ENCODE measurements around the gene PTPRD.

Gene PTPRD

DNA sequence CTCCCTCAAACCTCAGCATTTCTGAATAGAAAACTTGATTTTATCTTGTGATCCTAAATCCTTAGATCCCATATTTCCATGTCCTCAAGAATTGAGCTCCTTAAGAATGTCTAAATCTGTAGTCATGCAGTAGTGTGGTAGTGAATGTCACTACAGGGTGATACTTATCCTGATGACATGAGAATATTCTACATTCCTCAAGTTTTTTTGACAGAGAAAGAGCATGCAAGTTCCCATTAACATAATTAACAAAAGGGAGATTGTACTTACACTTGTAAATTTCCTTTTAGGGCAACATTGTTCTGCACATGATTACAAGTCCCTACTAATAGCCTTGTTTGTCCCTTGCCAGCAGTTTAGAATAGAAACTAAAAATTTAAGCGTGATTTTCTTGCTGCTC is 352.3 kb downstream of the PTPRD start:
- H3K9me3 ChIP-seq (ENCODE audit: control insufficient read depth, insufficient read depth, low read length), result peaks cover 8% of the 10 kb centered on the region
- H3K4me1 ChIP-seq (ENCODE audit: control insufficient read depth, insufficient read depth, low read length), result no peaks in the 10 kb centered on the region
- no peaks in the 10 kb centered on the region for H3K27me3 ChIP-seq (ENCODE audit: control insufficient read depth, insufficient read depth, low read length)
- H3K9ac ChIP-seq (ENCODE audit: low read depth, low read length), result no peak overlapping the region
- no peak overlapping the region for H3K4me3 ChIP-seq (ENCODE audit: low read depth, low read length)
- no peaks in the 10 kb centered on the region for H3K36me3 ChIP-seq (ENCODE audit: control insufficient read depth, insufficient read depth, low read length)

DNA sequence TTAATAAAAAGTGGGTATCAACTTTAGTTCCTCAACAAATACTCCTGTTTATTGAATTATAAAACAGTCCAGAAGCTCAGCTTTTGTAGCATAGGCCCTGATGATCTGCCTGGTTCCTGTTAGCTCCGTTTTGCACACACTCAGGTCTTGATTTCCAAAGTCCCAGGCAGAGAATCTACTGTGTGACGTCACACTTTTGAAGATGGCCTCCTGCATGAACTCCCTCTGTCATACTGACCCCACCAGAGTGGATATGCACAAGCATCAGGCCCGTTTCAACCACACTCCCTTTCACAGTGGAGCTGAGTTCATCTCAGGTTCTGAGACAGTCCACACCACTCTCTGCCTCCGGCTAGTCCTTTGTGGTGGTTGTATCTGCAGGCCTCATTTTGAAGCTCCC is 353.1 kb downstream of the PTPRD start:
- Histone ChIP-seq H3K4me3 (ENCODE audit: low read depth, low read length) (no peak overlapping the region), H3K9me3 (ENCODE audit: control insufficient read depth, insufficient read depth, low read length) (peaks cover 8% of the 10 kb centered on the region), H3K27me3 (ENCODE audit: control insufficient read depth, insufficient read depth, low read length) (no peaks in the 10 kb centered on the region), H3K36me3 (ENCODE audit: control insufficient read depth, insufficient read depth, low read length) (no peaks in the 10 kb centered on the region), H3K9ac (ENCODE audit: low read depth, low read length) (no peak overlapping the region), H3K4me1 (ENCODE audit: control insufficient read depth, insufficient read depth, low read length) (no peaks in the 10 kb centered on the region)

DNA sequence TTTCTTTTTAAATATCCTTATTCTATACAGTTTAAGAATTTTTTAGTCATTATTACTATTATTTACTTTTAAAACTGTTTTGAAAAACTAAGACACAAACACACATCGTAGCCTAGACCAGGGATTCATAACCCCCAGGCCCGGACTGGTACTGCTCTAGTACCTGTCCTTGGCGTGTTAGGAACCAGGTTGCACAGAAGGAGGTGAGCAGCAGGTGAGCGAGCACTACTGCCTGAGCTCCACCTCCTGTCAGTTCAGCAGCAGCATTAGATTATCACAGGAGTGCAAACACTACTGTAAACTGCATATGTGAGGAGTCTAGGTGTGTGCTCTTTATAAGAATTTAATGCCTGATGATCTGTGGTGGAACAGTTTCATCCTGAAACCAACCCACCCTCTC is 357.0 kb downstream of the PTPRD start:
- H3K4me1 ChIP-seq (ENCODE audit: control insufficient read depth, insufficient read depth, low read length), result no peaks in the 10 kb centered on the region
- H3K27me3 ChIP-seq (ENCODE audit: control insufficient read depth, insufficient read depth, low read length), result no peaks in the 10 kb centered on the region
- H3K36me3 ChIP-seq (ENCODE audit: control insufficient read depth, insufficient read depth, low read length), result no peaks in the 10 kb centered on the region

DNA sequence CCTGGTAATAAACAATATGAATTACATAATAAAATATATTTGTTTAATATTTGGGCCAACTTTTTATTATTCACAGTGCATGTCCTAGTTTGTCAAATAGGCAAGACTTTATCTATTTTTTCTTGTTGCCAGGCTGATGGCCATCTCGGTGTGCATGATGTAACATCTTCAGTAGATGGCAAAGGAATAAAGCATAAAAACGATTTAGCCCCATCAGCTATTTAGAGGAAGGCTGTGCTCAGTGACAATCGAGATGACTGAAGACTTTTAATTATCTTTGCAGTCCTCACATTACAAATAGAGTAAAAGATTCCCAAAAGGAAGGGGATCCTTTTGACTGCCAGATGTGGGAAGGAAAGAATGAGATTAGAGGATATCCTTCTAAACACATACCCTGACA is 358.5 kb downstream of the PTPRD start:
- Histone ChIP-seq H3K27me3 (ENCODE audit: control insufficient read depth, insufficient read depth, low read length) (no peaks in the 10 kb centered on the region), H3K4me1 (ENCODE audit: control insufficient read depth, insufficient read depth, low read length) (no peaks in the 10 kb centered on the region), H3K36me3 (ENCODE audit: control insufficient read depth, insufficient read depth, low read length) (no peaks in the 10 kb centered on the region), H3K4me3 (ENCODE audit: low read depth, low read length) (no peak overlapping the region), H3K9me3 (ENCODE audit: control insufficient read depth, insufficient read depth, low read length) (no peaks in the 10 kb centered on the region), H3K9ac (ENCODE audit: low read depth, low read length) (no peak overlapping the region)

More for the DNA sequence above, 357.0 kb downstream of the PTPRD start:
- Histone ChIP-seq H3K9ac (ENCODE audit: low read depth, low read length) (no peak overlapping the region), H3K9me3 (ENCODE audit: control insufficient read depth, insufficient read depth, low read length) (no peaks in the 10 kb centered on the region), H3K4me3 (ENCODE audit: low read depth, low read length) (no peak overlapping the region)

DNA sequence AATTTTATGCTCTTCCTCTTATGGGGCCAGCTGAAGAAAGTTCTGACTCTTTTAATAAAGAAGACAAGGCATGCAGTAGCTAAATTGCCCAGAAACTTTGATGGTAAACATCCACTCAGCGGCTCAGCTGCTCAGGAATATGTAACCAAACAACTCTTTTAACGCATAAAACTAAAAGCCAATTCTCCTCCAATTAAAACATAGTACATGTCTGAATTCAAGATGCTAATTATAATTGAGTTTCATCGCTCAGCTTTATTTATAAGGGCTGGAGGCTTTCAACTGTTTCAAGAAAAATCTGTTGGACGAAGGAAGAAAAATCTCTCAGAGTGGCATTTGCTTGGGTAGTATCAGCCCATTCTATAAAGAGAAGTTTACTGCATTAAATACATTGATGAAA is 359.5 kb downstream of the PTPRD start:
- no peak overlapping the region for H3K9ac ChIP-seq (ENCODE audit: low read depth, low read length)
- H3K9me3 ChIP-seq (ENCODE audit: control insufficient read depth, insufficient read depth, low read length), result no peaks in the 10 kb centered on the region
- no peaks in the 10 kb centered on the region for H3K4me1 ChIP-seq (ENCODE audit: control insufficient read depth, insufficient read depth, low read length)
- no peak overlapping the region for H3K4me3 ChIP-seq (ENCODE audit: low read depth, low read length)
- H3K27me3 ChIP-seq (ENCODE audit: control insufficient read depth, insufficient read depth, low read length), result no peaks in the 10 kb centered on the region
- H3K36me3 ChIP-seq (ENCODE audit: control insufficient read depth, insufficient read depth, low read length), result no peaks in the 10 kb centered on the region

DNA sequence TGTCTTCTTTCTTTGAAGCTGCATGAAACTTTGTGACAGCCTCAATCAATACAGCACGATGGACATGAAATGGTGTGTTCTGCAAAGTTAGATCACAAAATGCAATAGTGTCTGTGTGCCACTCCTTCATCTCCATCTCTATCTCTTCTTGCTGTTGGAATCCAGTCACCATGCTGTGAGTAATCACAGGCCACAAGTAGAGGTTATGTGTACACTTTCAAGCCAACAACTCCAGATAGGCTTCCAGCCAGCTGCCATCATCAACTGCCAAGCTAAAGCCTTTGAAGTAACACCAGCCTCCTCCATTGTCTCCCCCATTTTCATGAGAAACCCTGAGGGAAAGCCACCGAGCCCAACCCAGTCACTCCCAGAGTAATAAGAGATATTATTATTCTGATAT is 360.6 kb downstream of the PTPRD start:
- Histone ChIP-seq H3K27me3 (ENCODE audit: control insufficient read depth, insufficient read depth, low read length) (no peaks in the 10 kb centered on the region), H3K9ac (ENCODE audit: low read depth, low read length) (no peak overlapping the region), H3K4me3 (ENCODE audit: low read depth, low read length) (no peak overlapping the region), H3K4me1 (ENCODE audit: control insufficient read depth, insufficient read depth, low read length) (no peaks in the 10 kb centered on the region), H3K9me3 (ENCODE audit: control insufficient read depth, insufficient read depth, low read length) (no peaks in the 10 kb centered on the region), H3K36me3 (ENCODE audit: control insufficient read depth, insufficient read depth, low read length) (no peaks in the 10 kb centered on the region)

DNA sequence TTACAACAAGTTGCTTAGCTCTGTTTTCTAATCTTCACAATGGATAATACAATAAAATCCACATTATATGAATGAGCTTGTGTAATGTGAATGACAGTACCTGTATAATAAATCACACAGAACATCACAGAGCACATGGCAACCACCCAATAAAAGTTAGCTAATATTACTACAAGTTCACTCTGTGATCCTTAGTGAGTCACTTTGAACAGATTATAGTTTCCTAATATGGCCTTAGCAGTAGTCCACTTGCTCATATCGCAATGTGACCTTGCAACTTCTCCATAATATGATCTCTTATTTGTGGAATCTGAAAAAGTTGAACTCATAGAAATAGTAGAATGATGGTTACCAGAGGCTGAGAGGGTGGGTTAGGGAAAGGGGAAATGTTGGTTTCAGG is 361.3 kb downstream of the PTPRD start:
- H3K9ac ChIP-seq (ENCODE audit: low read depth, low read length), result no peak overlapping the region
- no peaks in the 10 kb centered on the region for H3K4me1 ChIP-seq (ENCODE audit: control insufficient read depth, insufficient read depth, low read length)
- H3K4me3 ChIP-seq (ENCODE audit: low read depth, low read length), result no peak overlapping the region
- no peaks in the 10 kb centered on the region for H3K27me3 ChIP-seq (ENCODE audit: control insufficient read depth, insufficient read depth, low read length)
- H3K9me3 ChIP-seq (ENCODE audit: control insufficient read depth, insufficient read depth, low read length), result no peaks in the 10 kb centered on the region
- H3K36me3 ChIP-seq (ENCODE audit: control insufficient read depth, insufficient read depth, low read length), result no peaks in the 10 kb centered on the region

DNA sequence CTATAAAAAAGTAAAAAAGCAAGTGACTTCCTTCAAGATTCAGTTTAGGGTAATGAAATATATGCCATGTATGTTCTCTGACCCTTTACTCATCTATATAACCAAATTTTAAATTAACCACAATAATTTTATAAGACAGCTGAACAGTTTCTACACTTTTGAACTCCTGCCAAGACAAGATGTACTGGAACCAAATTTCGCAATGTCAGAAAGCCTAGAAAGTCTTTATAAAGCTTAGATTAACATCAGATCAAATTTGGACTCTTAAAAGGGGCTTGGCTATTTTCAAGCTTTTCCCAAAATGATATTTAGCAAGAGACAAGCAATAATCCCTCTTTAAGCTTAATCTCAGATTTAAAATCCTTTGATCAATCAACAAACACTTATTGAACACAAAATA is 362.6 kb downstream of the PTPRD start:
- no peaks in the 10 kb centered on the region for H3K4me1 ChIP-seq (ENCODE audit: control insufficient read depth, insufficient read depth, low read length)
- no peaks in the 10 kb centered on the region for H3K9me3 ChIP-seq (ENCODE audit: control insufficient read depth, insufficient read depth, low read length)
- H3K4me3 ChIP-seq (ENCODE audit: low read depth, low read length), result no peak overlapping the region
- H3K9ac ChIP-seq (ENCODE audit: low read depth, low read length), result no peak overlapping the region
- no peaks in the 10 kb centered on the region for H3K36me3 ChIP-seq (ENCODE audit: control insufficient read depth, insufficient read depth, low read length)
- no peaks in the 10 kb centered on the region for H3K27me3 ChIP-seq (ENCODE audit: control insufficient read depth, insufficient read depth, low read length)

DNA sequence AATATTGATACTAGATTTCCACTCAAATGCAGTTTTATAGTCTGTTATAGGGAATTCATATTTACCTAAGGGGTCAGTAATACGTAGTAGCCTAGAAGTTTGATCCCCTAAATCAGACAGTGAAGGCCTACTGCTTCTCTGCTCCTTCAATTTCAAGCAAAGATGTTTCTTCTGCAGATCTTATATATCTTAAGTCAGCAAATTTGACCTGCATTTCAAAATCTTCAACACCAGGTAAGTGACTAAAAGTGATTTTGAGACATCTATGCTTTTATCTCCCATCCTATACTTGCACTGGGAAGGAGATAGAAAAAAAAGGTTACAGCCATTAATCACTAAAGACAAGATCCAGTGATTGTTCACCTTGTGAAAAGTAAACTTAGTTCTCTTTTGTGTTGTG is 363.9 kb downstream of the PTPRD start:
- no peaks in the 10 kb centered on the region for H3K27me3 ChIP-seq (ENCODE audit: control insufficient read depth, insufficient read depth, low read length)
- no peaks in the 10 kb centered on the region for H3K4me1 ChIP-seq (ENCODE audit: control insufficient read depth, insufficient read depth, low read length)
- H3K36me3 ChIP-seq (ENCODE audit: control insufficient read depth, insufficient read depth, low read length), result no peaks in the 10 kb centered on the region
- H3K9me3 ChIP-seq (ENCODE audit: control insufficient read depth, insufficient read depth, low read length), result no peaks in the 10 kb centered on the region
- H3K4me3 ChIP-seq (ENCODE audit: low read depth, low read length), result no peak overlapping the region
- H3K9ac ChIP-seq (ENCODE audit: low read depth, low read length), result no peak overlapping the region

DNA sequence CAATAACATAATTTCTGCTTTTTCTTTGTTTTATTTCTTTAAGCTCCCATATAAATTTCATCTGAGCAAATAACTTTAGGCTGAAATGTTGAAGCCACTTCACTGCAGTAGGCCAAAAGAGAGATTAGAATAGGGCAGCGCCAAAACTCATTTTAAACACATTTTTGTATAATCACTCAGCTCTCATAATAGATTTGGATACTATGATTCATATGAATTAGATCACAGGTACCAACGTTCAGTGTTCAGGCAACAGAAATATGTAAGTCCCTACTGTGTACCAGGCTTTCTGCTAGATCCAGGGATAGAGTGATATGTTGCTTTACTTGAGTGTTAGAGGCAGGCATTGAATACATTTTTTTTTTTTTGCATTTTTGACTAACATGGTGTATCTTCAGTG is 370.5 kb downstream of the PTPRD start:
- no peaks in the 10 kb centered on the region for H3K4me1 ChIP-seq (ENCODE audit: control insufficient read depth, insufficient read depth, low read length)
- no peak overlapping the region for H3K4me3 ChIP-seq (ENCODE audit: low read depth, low read length)
- H3K9ac ChIP-seq (ENCODE audit: low read depth, low read length), result no peak overlapping the region
- no peaks in the 10 kb centered on the region for H3K9me3 ChIP-seq (ENCODE audit: control insufficient read depth, insufficient read depth, low read length)
- H3K36me3 ChIP-seq (ENCODE audit: control insufficient read depth, insufficient read depth, low read length), result no peaks in the 10 kb centered on the region
- no peaks in the 10 kb centered on the region for H3K27me3 ChIP-seq (ENCODE audit: control insufficient read depth, insufficient read depth, low read length)

DNA sequence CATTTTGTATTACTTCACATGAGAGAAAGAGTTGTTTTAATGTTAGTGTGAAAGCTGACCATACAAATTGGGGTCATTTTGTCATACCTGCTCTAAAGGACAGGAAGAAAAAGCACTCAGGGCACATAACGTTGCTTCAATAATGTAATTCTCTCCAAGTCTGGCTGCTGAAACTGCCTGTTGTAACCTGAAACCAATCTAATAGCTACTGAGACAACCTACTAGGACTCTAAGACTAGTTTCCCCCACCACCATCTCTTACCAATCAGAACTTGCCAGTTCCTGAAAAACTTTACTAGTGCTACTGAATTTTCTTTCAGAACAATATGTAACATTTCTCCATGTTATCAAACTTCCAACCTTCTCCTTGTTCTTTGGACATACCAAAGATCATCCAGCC is 374.7 kb downstream of the PTPRD start:
- H3K9me3 ChIP-seq (ENCODE audit: control insufficient read depth, insufficient read depth, low read length), result no peaks in the 10 kb centered on the region
- H3K4me3 ChIP-seq (ENCODE audit: low read depth, low read length), result no peak overlapping the region
- H3K27me3 ChIP-seq (ENCODE audit: control insufficient read depth, insufficient read depth, low read length), result no peaks in the 10 kb centered on the region
- peaks cover 3% of the 10 kb centered on the region for H3K4me1 ChIP-seq (ENCODE audit: control insufficient read depth, insufficient read depth, low read length)
- no peak overlapping the region for H3K9ac ChIP-seq (ENCODE audit: low read depth, low read length)
- H3K36me3 ChIP-seq (ENCODE audit: control insufficient read depth, insufficient read depth, low read length), result no peaks in the 10 kb centered on the region

DNA sequence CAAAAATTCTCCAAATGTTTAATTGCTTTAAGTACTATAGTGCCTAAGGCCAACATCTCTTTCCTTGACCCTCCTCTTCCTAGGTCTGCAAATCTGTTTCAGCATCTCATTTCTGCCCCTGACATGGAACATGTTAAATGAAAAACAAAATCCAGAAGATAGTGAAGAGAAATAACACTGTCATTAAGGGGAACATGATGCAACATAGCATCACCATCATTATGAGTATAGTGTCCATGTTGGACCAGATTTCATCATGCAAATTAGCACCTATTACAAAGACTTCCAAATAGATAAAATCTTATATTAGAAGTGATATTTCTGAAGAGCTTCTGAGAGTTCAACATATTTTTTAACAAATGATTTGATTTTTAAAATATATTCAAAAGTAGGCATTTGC is 375.2 kb downstream of the PTPRD start:
- no peaks in the 10 kb centered on the region for H3K36me3 ChIP-seq (ENCODE audit: control insufficient read depth, insufficient read depth, low read length)
- H3K27me3 ChIP-seq (ENCODE audit: control insufficient read depth, insufficient read depth, low read length), result no peaks in the 10 kb centered on the region
- no peaks in the 10 kb centered on the region for H3K9me3 ChIP-seq (ENCODE audit: control insufficient read depth, insufficient read depth, low read length)
- peaks cover 8% of the 10 kb centered on the region for H3K4me1 ChIP-seq (ENCODE audit: control insufficient read depth, insufficient read depth, low read length)
- H3K9ac ChIP-seq (ENCODE audit: low read depth, low read length), result no peak overlapping the region
- no peak overlapping the region for H3K4me3 ChIP-seq (ENCODE audit: low read depth, low read length)

DNA sequence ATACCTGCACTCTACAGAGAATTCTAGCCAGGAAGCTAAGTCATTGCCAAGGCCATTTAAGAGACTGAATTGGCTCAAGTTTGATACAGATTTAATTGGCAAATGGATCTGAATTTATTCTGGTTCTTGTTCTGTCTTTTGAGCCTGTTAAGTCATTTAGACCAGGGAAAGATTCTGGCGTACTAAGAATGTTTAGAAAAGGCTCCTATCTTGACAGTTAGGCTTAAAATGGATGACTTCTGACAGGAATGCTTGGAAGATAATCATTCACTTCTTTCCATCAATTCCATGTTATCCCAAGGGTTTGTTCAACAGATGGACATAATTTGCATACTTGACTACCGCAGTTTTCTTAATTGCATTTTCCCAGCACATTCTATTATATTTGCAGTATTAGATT is 376.6 kb downstream of the PTPRD start:
- no peaks in the 10 kb centered on the region for H3K27me3 ChIP-seq (ENCODE audit: control insufficient read depth, insufficient read depth, low read length)

More for the DNA sequence above, 376.6 kb downstream of the PTPRD start:
- H3K4me3 ChIP-seq (ENCODE audit: low read depth, low read length), result no peak overlapping the region
- no peak overlapping the region for H3K9ac ChIP-seq (ENCODE audit: low read depth, low read length)
- peaks cover 9% of the 10 kb centered on the region for H3K4me1 ChIP-seq (ENCODE audit: control insufficient read depth, insufficient read depth, low read length)
- no peaks in the 10 kb centered on the region for H3K36me3 ChIP-seq (ENCODE audit: control insufficient read depth, insufficient read depth, low read length)
- no peaks in the 10 kb centered on the region for H3K9me3 ChIP-seq (ENCODE audit: control insufficient read depth, insufficient read depth, low read length)
